ENCODE data around the gene APLP2.

The APLP2 gene

GRCh38 chr11:130137999-130138398 lies 68.3 kb downstream of the APLP2 start:
- Histone ChIP-seq H2AFZ (ENCODE audit: low read depth, low read length, severe bottlenecking) (no peak overlapping the region), H3K27me3 (ENCODE audit: low read length) (no peaks in the 10 kb centered on the region), H3F3A (ENCODE audit: insufficient read depth) (no peaks in the 10 kb centered on the region), H3K4me3 (ENCODE audit: insufficient read depth, low read length, poor library complexity, severe bottlenecking) (no peak overlapping the region), H3K36me3 (ENCODE audit: low read length) (no peaks in the 10 kb centered on the region), H3K9ac (ENCODE audit: low read length) (no peak overlapping the region), H3K79me2 (ENCODE audit: insufficient read depth, low read length) (peaks cover 16% of the 10 kb centered on the region; the same call in 1 of the 2 replicates), H3K27ac (ENCODE audit: low read depth, low read length) (no peak overlapping the region), H3K4me2 (ENCODE audit: low read depth, low read length, poor library complexity, severe bottlenecking) (no peak overlapping the region), H3K9me3 (ENCODE audit: insufficient read depth, low read length) (no peaks in the 10 kb centered on the region), H3K9me2 (replicated peaks; ENCODE audit: insufficient read depth, low read length) (no peaks in the 10 kb centered on the region), H4K20me1 (ENCODE audit: low read depth, low read length) (no peaks in the 10 kb centered on the region)
- TF ChIP-seq EZH2phosphoT487 (conservative IDR thresholded peaks at IDR 0.05; ENCODE audit: low read length) = no peak
- TF ChIP-seq CTCF (IDR thresholded peaks at IDR 0.05; ENCODE audit: insufficient read depth, low read length, poor library complexity, severe bottlenecking) = no peak

GRCh38 chr11:130139401-130139800 lies 69.7 kb downstream of the APLP2 start:
- H3K9me2 ChIP-seq (replicated peaks; ENCODE audit: insufficient read depth, low read length) = no peaks in the 10 kb centered on the region
- no peak overlapping the region for H3K9ac ChIP-seq (ENCODE audit: low read length)
- no peak overlapping the region for H3K4me3 ChIP-seq (ENCODE audit: insufficient read depth, low read length, poor library complexity, severe bottlenecking)
- H3K9me3 ChIP-seq (ENCODE audit: insufficient read depth, low read length) = no peaks in the 10 kb centered on the region
- H3K4me2 ChIP-seq (ENCODE audit: low read depth, low read length, poor library complexity, severe bottlenecking) = no peak overlapping the region
- no peaks in the 10 kb centered on the region for H3K36me3 ChIP-seq (ENCODE audit: low read length)
- H3K79me2 ChIP-seq (ENCODE audit: insufficient read depth, low read length) = peaks cover 5% of the 10 kb centered on the region; the same call in 1 of the 2 replicates
- no peak overlapping the region for H2AFZ ChIP-seq (ENCODE audit: low read depth, low read length, severe bottlenecking)
- TF ChIP-seq EZH2phosphoT487 (conservative IDR thresholded peaks at IDR 0.05; ENCODE audit: low read length) = no peak
- TF ChIP-seq CTCF (IDR thresholded peaks at IDR 0.05; ENCODE audit: insufficient read depth, low read length, poor library complexity, severe bottlenecking) = no peak
- no peaks in the 10 kb centered on the region for H4K20me1 ChIP-seq (ENCODE audit: low read depth, low read length)
- peaks cover 4% of the 10 kb centered on the region; the same call in 1 of the 2 replicates for H3F3A ChIP-seq (ENCODE audit: insufficient read depth)
- no peak overlapping the region for H3K27ac ChIP-seq (ENCODE audit: low read depth, low read length)
- no peaks in the 10 kb centered on the region for H3K27me3 ChIP-seq (ENCODE audit: low read length)

GRCh38 chr11:130141561-130142341 lies 72.1 kb downstream of the APLP2 start:
- no peaks in the 10 kb centered on the region for H3K27me3 ChIP-seq (ENCODE audit: low read length)
- H2AFZ ChIP-seq (ENCODE audit: low read depth, low read length, severe bottlenecking) = no peak overlapping the region
- H3K4me3 ChIP-seq (ENCODE audit: insufficient read depth, low read length, poor library complexity, severe bottlenecking) = no peak overlapping the region
- no peak overlapping the region for H3K27ac ChIP-seq (ENCODE audit: low read depth, low read length)
- TF ChIP-seq EZH2phosphoT487 (conservative IDR thresholded peaks at IDR 0.05; ENCODE audit: low read length) (no peak), CTCF (IDR thresholded peaks at IDR 0.05; ENCODE audit: insufficient read depth, low read length, poor library complexity, severe bottlenecking) (no peak)
- H3K9me2 ChIP-seq (replicated peaks; ENCODE audit: insufficient read depth, low read length) = no peaks in the 10 kb centered on the region
- no peak overlapping the region for H3K9ac ChIP-seq (ENCODE audit: low read length)
- no peaks in the 10 kb centered on the region for H3K79me2 ChIP-seq (ENCODE audit: insufficient read depth, low read length)
- H4K20me1 ChIP-seq (ENCODE audit: low read depth, low read length) = no peaks in the 10 kb centered on the region
- no peak overlapping the region for H3K4me2 ChIP-seq (ENCODE audit: low read depth, low read length, poor library complexity, severe bottlenecking)
- H3K36me3 ChIP-seq (ENCODE audit: low read length) = no peaks in the 10 kb centered on the region
- no peaks in the 10 kb centered on the region for H3K9me3 ChIP-seq (ENCODE audit: insufficient read depth, low read length)
- peaks cover 19% of the 10 kb centered on the region; the same call in 1 of the 2 replicates for H3F3A ChIP-seq (ENCODE audit: insufficient read depth)
